KMS-11 (cell line): ENCODE results near the gene DISC1.

Source experiments
- H2AFZ ChIP-seq: fragments of 200-600 bp; sonication (generic); 2 replicates; pipeline ENCODE4 v1.6.1; 2016; ENCODE audit warnings: antibody characterized with exemption, mixed run types, low read depth
- H3K27ac ChIP-seq: fragments of 200-600 bp; sonication (generic); 2 replicates; pipeline ENCODE4 v1.6.1; 2016; ENCODE audit warnings: mild to moderate bottlenecking, mixed run types
- H3K27me3 ChIP-seq: fragments of 200-600 bp; sonication (generic); 2 replicates; pipeline ENCODE4 v1.6.1; 2017; ENCODE audit warnings: mild to moderate bottlenecking, low read depth, mixed run types, moderate library complexity; ENCODE audit not compliant: insufficient read depth
- H3K36me3 ChIP-seq: fragments of 200-600 bp; sonication (generic); 2 replicates; pipeline ENCODE4 v1.6.1; 2017; ENCODE audit warnings: mild to moderate bottlenecking, mixed run types; ENCODE audit not compliant: insufficient read depth
- H3K4me1 ChIP-seq: fragments of 200-600 bp; sonication (generic); 2 replicates; pipeline ENCODE4 v1.6.1; 2016; ENCODE audit warnings: mild to moderate bottlenecking, low read depth, mixed run types; ENCODE audit not compliant: poor library complexity, severe bottlenecking
- H3K4me2 ChIP-seq: fragments of 200-600 bp; sonication (generic); 2 replicates; pipeline ENCODE4 v1.7.0; 2016; ENCODE audit warnings: mild to moderate bottlenecking, mixed run types
- H3K4me3 ChIP-seq: fragments of 200-600 bp; sonication (generic); IDR thresholded peaks from 2 replicates; pipeline ENCODE4 v1.6.1; 2017; ENCODE audit warnings: low read depth, low read length, mixed read lengths; ENCODE audit not compliant: insufficient read depth
- H3K79me2 ChIP-seq: fragments of 200-600 bp; sonication (generic); 2 replicates; pipeline ENCODE4 v1.6.1; 2016; ENCODE audit warnings: low read depth, mixed run types; ENCODE audit not compliant: insufficient read depth
- H3K9ac ChIP-seq: fragments of 200-600 bp; sonication (generic); 2 replicates; pipeline ENCODE4 v1.6.1; 2016; ENCODE audit warnings: mild to moderate bottlenecking, mixed run types
- H4K20me1 ChIP-seq: fragments of 200-600 bp; sonication (generic); 2 replicates; pipeline ENCODE4 v1.6.1; 2016; ENCODE audit warnings: mild to moderate bottlenecking, mixed run types; ENCODE audit not compliant: insufficient read depth
- TF ChIP-seq, protein P1 (sequence below): fragments of 200-600 bp; sonication (generic); conservative IDR thresholded peaks from 2 replicates; pipeline ENCODE4 v1.6.1; 2017; ENCODE audit warnings: low read depth, mild to moderate bottlenecking, antibody characterized with exemption, low read length, moderate library complexity, mixed read lengths

Gene DISC1

DNA sequence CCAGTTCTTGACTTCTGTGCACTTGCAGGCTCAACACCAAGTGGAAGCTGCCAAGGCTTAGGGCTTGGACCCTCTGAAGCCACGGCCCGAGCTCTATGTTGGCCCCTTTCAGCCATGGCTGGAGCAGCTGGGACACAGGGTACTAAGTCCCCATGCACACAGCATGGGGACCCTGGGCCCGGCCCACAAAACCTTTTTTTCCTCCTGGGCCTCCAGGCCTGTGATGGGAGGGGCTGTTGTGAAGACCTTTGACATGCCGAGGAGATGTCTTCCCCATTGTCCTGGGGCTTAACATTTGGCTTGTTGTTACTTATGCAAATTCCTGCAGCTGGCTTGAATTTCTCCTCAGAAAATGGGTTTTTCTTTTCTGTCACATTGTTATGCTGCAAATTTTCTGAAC lies 59.8 kb downstream of the DISC1 start:
- TF ChIP-seq, protein P1, sequence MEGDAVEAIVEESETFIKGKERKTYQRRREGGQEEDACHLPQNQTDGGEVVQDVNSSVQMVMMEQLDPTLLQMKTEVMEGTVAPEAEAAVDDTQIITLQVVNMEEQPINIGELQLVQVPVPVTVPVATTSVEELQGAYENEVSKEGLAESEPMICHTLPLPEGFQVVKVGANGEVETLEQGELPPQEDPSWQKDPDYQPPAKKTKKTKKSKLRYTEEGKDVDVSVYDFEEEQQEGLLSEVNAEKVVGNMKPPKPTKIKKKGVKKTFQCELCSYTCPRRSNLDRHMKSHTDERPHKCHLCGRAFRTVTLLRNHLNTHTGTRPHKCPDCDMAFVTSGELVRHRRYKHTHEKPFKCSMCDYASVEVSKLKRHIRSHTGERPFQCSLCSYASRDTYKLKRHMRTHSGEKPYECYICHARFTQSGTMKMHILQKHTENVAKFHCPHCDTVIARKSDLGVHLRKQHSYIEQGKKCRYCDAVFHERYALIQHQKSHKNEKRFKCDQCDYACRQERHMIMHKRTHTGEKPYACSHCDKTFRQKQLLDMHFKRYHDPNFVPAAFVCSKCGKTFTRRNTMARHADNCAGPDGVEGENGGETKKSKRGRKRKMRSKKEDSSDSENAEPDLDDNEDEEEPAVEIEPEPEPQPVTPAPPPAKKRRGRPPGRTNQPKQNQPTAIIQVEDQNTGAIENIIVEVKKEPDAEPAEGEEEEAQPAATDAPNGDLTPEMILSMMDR, result no peak
- H3K27me3 ChIP-seq, result no peaks in the 10 kb centered on the region
- H3K79me2 ChIP-seq, result no peaks in the 10 kb centered on the region
- no peak overlapping the region for H2AFZ ChIP-seq
- H3K36me3 ChIP-seq, result no peaks in the 10 kb centered on the region
- no peak overlapping the region for H3K4me3 ChIP-seq
- no peak overlapping the region for H3K27ac ChIP-seq
- H4K20me1 ChIP-seq, result no peaks in the 10 kb centered on the region
- H3K4me2 ChIP-seq, result no peak overlapping the region
- no peaks in the 10 kb centered on the region for H3K4me1 ChIP-seq
- H3K9ac ChIP-seq, result no peak overlapping the region

- H3K4me3 ChIP-seq, result no peak overlapping the region
- H3K4me2 ChIP-seq, result no peak overlapping the region
- H3K27ac ChIP-seq, result no peak overlapping the region
- no peak overlapping the region for H3K9ac ChIP-seq
- H3K27me3 ChIP-seq, result no peaks in the 10 kb centered on the region
- no peaks in the 10 kb centered on the region for H3K36me3 ChIP-seq
- no peaks in the 10 kb centered on the region for H3K4me1 ChIP-seq
- no peaks in the 10 kb centered on the region for H4K20me1 ChIP-seq
- no peaks in the 10 kb centered on the region for H3K79me2 ChIP-seq
- H2AFZ ChIP-seq, result no peak overlapping the region
- TF ChIP-seq, protein P1, result no peak
These were observed 62.4 kb downstream of the DISC1 start for GRCh38 chr1:231688989-231689388.

DNA sequence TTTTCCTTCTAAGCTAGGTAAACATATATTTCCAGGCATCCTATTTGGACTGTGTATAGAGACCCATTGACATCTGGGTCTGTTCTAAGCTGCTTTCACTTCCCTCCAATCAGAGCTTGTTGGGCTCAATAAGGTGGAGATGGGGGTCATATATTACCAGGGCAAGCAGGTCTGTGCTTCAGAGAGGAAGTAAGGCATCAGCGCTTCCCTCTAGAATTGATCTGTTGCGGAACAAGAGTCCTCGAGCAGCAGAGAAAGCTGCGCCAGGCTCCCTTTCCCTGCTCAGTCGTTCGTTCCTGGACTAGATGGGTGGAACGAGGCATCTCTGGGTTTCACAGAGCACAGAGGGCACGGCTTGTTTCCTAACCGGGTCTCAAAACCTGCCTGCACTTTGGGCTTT lies 63.5 kb downstream of the DISC1 start:
- no peak overlapping the region for H2AFZ ChIP-seq
- no peaks in the 10 kb centered on the region for H3K79me2 ChIP-seq
- no peak overlapping the region for H3K4me3 ChIP-seq
- H3K27ac ChIP-seq, result no peak overlapping the region
- H3K9ac ChIP-seq, result no peak overlapping the region
- TF ChIP-seq, protein P1, result no peak
- no peaks in the 10 kb centered on the region for H3K27me3 ChIP-seq
- no peaks in the 10 kb centered on the region for H3K36me3 ChIP-seq
- no peaks in the 10 kb centered on the region for H3K4me1 ChIP-seq
- no peaks in the 10 kb centered on the region for H4K20me1 ChIP-seq
- H3K4me2 ChIP-seq, result no peak overlapping the region

- Histone ChIP-seq H3K4me1 (no peaks in the 10 kb centered on the region), H3K36me3 (no peaks in the 10 kb centered on the region), H3K9ac (no peak overlapping the region), H3K27me3 (no peaks in the 10 kb centered on the region), H3K4me2 (no peak overlapping the region), H3K4me3 (no peak overlapping the region), H3K27ac (no peak overlapping the region), H3K79me2 (no peaks in the 10 kb centered on the region), H4K20me1 (no peaks in the 10 kb centered on the region), H2AFZ (no peak overlapping the region)
- TF ChIP-seq, protein P1, result no peak
These were observed 65.1 kb downstream of the DISC1 start for GRCh38 chr1:231691618-231692259.
